Spleen (tissue), 7 donors: ENCODE data around the gene PLK1.

Source experiments
- CTCF ChIP-seq, 11 experiments: fragments of 200-600 bp in 7 of 11; fragments of 450-650 bp in 4 of 11; sonication (generic) in 4 of 11; IDR thresholded peaks in 8 of 11; conservative IDR thresholded peaks in 3 of 11; 1 replicate in 7 of 11; 2 replicates in 4 of 11; pipeline versions ENCODE4 v1.4.0 to v1.8.0; 2016 to 2021; ENCODE audit warnings: antibody characterized with exemption in 11 of 11, inconsistent platforms in 4 of 11, mild to moderate bottlenecking in 1 of 11
- POLR2AphosphoS5 ChIP-seq, 3 donors: sonication (generic); formaldehyde crosslinking; IDR thresholded peaks; one replicate each; pipeline ENCODE4 v1.5.1; 2017; ENCODE audit warnings: antibody characterized with exemption in 3 of 3
- donor health status: DM: no; HTN: no; CAD: no; lungs with moderate emphysema.
- donor health status: DM: no; HTN: no; CAD: no.
- donor health status: DM: no; HTN: no; CAD: no.

GRCh38 chr16:23629516-23629915 lies 49.2 kb upstream of the PLK1 start:
- TF ChIP-seq CTCF (IDR thresholded peaks at IDR 0.05 in 8 of 11, conservative IDR thresholded peaks at IDR 0.05 in 3 of 11) (no peak), POLR2AphosphoS5 (IDR thresholded peaks at IDR 0.05) (no peak)
